Esophagus squamous epithelium (tissue), 5 donors: ENCODE measurements around the gene OCA2. TPM values are rescaled to one million over a fixed set of nuclear protein-coding genes. Genes with fewer than 3 reads are reported as not detected.

Experiments used
- DNase-seq: peaks from one replicate; lab custom pipeline; 2025; lab: John Stamatoyannopoulos, UW
- H3K27ac ChIP-seq, 4 donors: fragments of 200-600 bp; sonication (generic); one replicate each; pipeline ENCODE4 v1.5.1; 2016 to 2019; ENCODE audit warnings: mild to moderate bottlenecking in 1 of 4
- H3K27me3 ChIP-seq, 4 donors: fragments of 200-600 bp; sonication (generic); 1 replicate in 3 of 4; 2 replicates in 1 of 4; pipeline versions ENCODE4 v1.5.1 to v1.6.0; 2017 to 2021; ENCODE audit warnings: antibody characterized with exemption in 1 of 4
- H3K36me3 ChIP-seq, 3 donors: fragments of 200-600 bp; sonication (generic); one replicate each; pipeline ENCODE4 v1.5.1; 2016 to 2019
- H3K4me1 ChIP-seq, 3 donors: fragments of 200-600 bp; sonication (generic); one replicate each; pipeline ENCODE4 v1.5.1; 2017 to 2019
- H3K4me3 ChIP-seq, 4 donors: fragments of 200-600 bp; sonication (generic); 1 replicate in 3 of 4; 2 replicates in 1 of 4; pipeline ENCODE4 v1.5.1; 2016 to 2019; ENCODE audit warnings: mild to moderate bottlenecking in 2 of 4, moderate library complexity in 1 of 4
- H3K9me3 ChIP-seq, 3 donors: fragments of 200-600 bp; sonication (generic); one replicate each; pipeline ENCODE4 v1.5.1; 2016 to 2019
- POLR2A ChIP-seq, 4 donors: fragments of 450-650 bp; IDR thresholded peaks; one replicate each; pipeline ENCODE4 v1.6.1; 2017; ENCODE audit warnings: antibody characterized with exemption in 4 of 4, mild to moderate bottlenecking in 4 of 4, moderate library complexity in 3 of 4
- WGBS, 2 donors: methylation state at CpG; one replicate each; pipeline ENCODE4 v1.1.5; 2018; 5-methylcytosine and 5-hydroxymethylcytosine counted together
- intact Hi-C: fragments of 100-400 bp; cut with DNase I; formaldehyde crosslinking; loops from one replicate; pipeline ENCODE4 v1.15.0; 2022
- total RNA-seq, 4 donors: library from RNA; depleted of rRNA; stranded (reverse); fragments of >200 nt; gene quantifications; one replicate each; pipeline ENCODE4 v1.1.0, GENCODE V29; 2016
- TF ChIP-seq, protein P1 (sequence below), 6 experiments: fragments of 450-650 bp in 4 of 6; fragments of 200-600 bp in 2 of 6; sonication (generic) in 2 of 6; IDR thresholded peaks; one replicate each; pipeline ENCODE4 v1.5.1; 2016 to 2019; ENCODE audit warnings: antibody characterized with exemption in 6 of 6, mild to moderate bottlenecking in 4 of 6, moderate library complexity in 4 of 6
- donor health status: DM: yes; HTN: yes; CAD: no.

OCA2 gene
- total RNA-seq, 4 donors from 2014 or later: 1.7 to 5.5 (median 4.6) TPM

DNA sequence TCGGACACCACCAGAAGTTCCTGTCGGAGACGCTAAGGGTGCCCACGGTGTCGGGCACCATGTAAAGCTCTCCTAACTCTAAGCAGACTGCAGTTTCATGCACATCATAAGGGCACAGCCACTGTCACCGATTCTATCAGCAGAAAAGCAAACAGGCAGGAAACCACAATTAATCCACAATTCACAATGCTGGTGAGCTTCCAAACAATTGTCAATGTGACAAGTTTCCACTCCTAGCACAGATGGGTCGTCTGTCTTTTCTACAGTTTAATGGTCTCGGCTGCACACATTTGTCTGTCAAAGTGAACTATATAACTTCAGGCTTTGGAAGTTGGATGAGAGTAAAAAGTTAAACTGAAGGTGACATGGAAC lies 8.8 kb upstream of the OCA2 start:
- Histone ChIP-seq H3K36me3 (peaks cover 0 to 24% (median 2%) of the 10 kb centered on the region in 3 donors), H3K4me3 (peak overlapping the region in 2 of 4 donors; percentile 60 to 76), H3K4me1 (peaks cover 11 to 28% (median 14%) of the 10 kb centered on the region in 3 donors), H3K27ac (no peak overlapping the region), H3K27me3 (peaks cover 0 to 21% (median 0%) of the 10 kb centered on the region in 4 donors), H3K9me3 (no peaks in the 10 kb centered on the region)
- intact Hi-C loops: no loop called here
- no peak for DNase-seq
- TF ChIP-seq, protein P1, sequence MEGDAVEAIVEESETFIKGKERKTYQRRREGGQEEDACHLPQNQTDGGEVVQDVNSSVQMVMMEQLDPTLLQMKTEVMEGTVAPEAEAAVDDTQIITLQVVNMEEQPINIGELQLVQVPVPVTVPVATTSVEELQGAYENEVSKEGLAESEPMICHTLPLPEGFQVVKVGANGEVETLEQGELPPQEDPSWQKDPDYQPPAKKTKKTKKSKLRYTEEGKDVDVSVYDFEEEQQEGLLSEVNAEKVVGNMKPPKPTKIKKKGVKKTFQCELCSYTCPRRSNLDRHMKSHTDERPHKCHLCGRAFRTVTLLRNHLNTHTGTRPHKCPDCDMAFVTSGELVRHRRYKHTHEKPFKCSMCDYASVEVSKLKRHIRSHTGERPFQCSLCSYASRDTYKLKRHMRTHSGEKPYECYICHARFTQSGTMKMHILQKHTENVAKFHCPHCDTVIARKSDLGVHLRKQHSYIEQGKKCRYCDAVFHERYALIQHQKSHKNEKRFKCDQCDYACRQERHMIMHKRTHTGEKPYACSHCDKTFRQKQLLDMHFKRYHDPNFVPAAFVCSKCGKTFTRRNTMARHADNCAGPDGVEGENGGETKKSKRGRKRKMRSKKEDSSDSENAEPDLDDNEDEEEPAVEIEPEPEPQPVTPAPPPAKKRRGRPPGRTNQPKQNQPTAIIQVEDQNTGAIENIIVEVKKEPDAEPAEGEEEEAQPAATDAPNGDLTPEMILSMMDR (IDR thresholded peaks at IDR 0.05): no peak
- TF ChIP-seq POLR2A (IDR thresholded peaks at IDR 0.05): no peak
- WGBS, 2 donors: 47 to 51% methylated on average over 3 to 8 of the region's 8 CpGs

DNA sequence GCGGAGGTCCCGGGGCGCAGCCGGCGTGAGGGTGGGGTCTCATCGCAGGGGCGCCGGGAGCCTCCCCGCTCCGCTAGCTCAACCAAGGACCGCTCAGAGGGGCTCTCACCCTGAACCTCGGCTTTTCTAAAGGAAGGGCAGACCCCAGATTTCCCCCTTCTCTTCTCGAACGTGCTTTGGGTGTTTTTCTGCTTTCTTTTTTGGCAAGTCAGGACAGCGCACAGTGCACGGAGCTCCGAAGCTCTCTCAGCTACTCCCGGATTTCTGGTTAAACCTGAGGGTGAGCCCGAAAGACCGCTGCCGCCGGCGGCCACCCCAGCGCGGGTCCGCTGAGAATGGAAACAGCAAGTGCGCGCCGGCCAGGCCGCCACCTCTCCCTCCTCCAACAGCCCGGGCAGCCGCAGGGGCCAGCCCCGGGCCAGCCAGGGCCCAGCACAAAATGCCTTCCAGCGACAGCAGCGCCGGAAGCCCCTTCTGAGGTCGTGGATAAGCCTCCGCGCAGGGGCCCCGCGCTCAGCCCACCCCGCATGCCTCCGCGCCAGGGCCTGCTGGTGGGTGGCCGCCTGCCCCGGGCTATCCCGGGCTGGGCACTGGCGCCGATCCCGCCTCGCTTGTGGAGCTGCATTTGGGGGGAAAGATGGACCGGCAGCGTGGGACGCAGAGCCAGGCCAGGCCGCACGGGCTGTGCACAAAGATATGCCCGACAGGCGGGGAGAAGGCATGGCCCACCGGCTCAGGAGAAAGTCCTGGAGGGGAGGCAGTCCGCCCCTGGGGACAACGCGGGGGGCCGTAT lies 8.2 kb upstream of the OCA2 start:
- intact Hi-C loops: no loop called here
- H3K4me3 ChIP-seq: peak overlapping the region; percentile 49 to 76 (median 55)
- peaks cover 0 to 18% (median 0%) of the 10 kb centered on the region in 3 donors for H3K36me3 ChIP-seq
- no peak for TF ChIP-seq POLR2A (IDR thresholded peaks at IDR 0.05)
- TF ChIP-seq, protein P1 (IDR thresholded peaks at IDR 0.05): no peak
- peaks cover 0 to 21% (median 0%) of the 10 kb centered on the region in 4 donors for H3K27me3 ChIP-seq
- peak overlapping the region in 3 of 4 donors; percentile 9 to 15 (median 12) for H3K27ac ChIP-seq
- DNase-seq: no peak
- H3K4me1 ChIP-seq: peaks cover 11 to 28% (median 14%) of the 10 kb centered on the region in 3 donors
- WGBS, 2 donors: 0 to 10% methylated on average over 5 to 24 of the region's 63 CpGs
- no peaks in the 10 kb centered on the region for H3K9me3 ChIP-seq

DNA sequence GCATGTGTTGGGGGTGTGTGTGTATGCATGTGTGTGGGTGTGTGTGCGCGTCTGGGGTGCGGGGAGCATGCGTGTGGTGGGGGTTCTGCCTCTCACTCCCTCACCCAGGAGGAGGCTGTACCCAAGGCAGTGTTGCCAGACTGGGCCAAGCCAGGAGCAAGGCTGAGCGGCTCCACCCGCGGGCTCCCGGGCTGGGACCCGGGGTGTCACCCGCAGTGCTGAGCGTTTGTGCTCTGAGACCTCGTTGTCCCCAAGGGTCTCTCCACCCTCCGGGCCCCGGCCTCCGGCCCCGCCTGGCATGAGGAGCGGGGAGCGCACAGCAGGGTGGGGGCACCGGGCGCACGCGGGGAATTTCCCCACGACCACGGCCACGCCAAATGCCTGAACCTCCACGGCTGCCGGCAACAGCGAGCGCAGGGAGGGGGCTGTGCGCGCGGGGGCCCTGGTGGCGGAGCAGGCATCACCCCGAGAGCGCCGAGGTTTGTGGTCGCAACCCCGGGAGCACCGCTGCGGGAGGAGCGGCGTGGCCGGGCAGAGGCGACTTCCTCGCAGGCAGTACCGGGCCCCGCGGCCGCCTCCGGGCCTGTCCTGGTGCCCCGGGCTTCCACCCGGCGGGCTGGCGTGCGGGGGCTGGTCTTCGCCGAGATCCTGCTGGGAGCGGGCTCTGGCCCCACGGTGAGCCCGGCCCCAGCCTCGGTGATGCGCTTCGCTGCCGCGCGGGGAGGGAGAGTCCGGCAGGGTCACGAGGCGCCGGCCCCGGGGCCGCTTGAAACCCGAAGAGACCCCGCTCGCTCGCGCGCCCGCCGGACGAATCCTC lies 7.4 kb upstream of the OCA2 start:
- WGBS, 2 donors: 8 to 10% methylated on average over 3 to 26 of the region's 81 CpGs
- TF ChIP-seq POLR2A (IDR thresholded peaks at IDR 0.05): no peak
- TF ChIP-seq, protein P1 (IDR thresholded peaks at IDR 0.05): no peak
- no peaks in the 10 kb centered on the region for H3K9me3 ChIP-seq
- H3K4me3 ChIP-seq: peak overlapping the region; percentile 49 to 76 (median 55)
- peaks cover 0 to 10% (median 0%) of the 10 kb centered on the region in 3 donors for H3K36me3 ChIP-seq
- peaks cover 0 to 21% (median 0%) of the 10 kb centered on the region in 4 donors for H3K27me3 ChIP-seq
- peak overlapping the region in 3 of 4 donors; percentile 9 to 15 (median 12) for H3K27ac ChIP-seq
- intact Hi-C loops: no loop called here
- no peak for DNase-seq
- H3K4me1 ChIP-seq: peaks cover 11 to 28% (median 14%) of the 10 kb centered on the region in 3 donors

DNA sequence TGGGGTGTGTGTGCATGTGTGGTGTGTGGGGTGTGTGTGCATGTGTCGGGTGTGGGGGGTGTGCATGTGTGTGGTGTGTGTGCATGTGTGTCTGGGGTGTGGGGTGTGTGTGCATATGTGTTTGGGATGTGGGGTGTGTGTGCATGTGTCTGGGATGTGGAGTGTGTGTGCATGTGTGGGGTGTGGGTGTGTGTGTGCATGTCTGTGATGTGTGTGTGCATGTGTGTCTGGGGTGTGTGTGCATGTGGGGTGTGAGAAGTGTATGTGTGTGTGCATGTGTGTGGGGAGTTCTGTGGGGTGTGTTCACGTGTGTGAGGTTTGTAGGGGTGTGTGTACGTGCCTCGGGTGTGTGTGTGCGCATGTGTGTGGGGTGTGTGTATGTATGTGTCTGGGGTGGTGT lies 6.7 kb upstream of the OCA2 start:
- WGBS, 2 donors: 79 to 89% methylated on average over 4 of the region's 5 CpGs
- no peak for TF ChIP-seq POLR2A (IDR thresholded peaks at IDR 0.05)
- TF ChIP-seq, protein P1 (IDR thresholded peaks at IDR 0.05): no peak

More for the DNA sequence above, 6.7 kb upstream of the OCA2 start:
- peaks cover 11 to 28% (median 14%) of the 10 kb centered on the region in 3 donors for H3K4me1 ChIP-seq
- H3K36me3 ChIP-seq: peaks cover 0 to 3% (median 0%) of the 10 kb centered on the region in 3 donors
- H3K9me3 ChIP-seq: no peaks in the 10 kb centered on the region
- no peak overlapping the region for H3K27ac ChIP-seq
- no peak overlapping the region for H3K4me3 ChIP-seq
- no peak for DNase-seq
- H3K27me3 ChIP-seq: peaks cover 0 to 25% (median 0%) of the 10 kb centered on the region in 4 donors
- intact Hi-C loops: no loop called here
